GM23338 (cell line): ENCODE measurements around the gene PRUNE1. TPM values are rescaled to one million over a fixed set of nuclear protein-coding genes. Genes with fewer than 3 reads are reported as not detected.

Experiments used
- ATAC-seq: fragments of 200-7000 bp; cut with Tn5 transposase; 3 replicates; pipeline ENCODE4 v1.9.1; 2020
- DNase-seq: peaks from one replicate; pipeline ENCODE4 v3.0.0-alpha.2; 2015; ENCODE audit warnings: low spot score
- H2AFZ ChIP-seq: fragments of 200-600 bp; sonication (generic); 2 replicates; pipeline ENCODE4 v1.8.0; 2016; ENCODE audit warnings: antibody characterized with exemption, mild to moderate bottlenecking, moderate library complexity
- H3F3A ChIP-seq: fragments of 200-600 bp; sonication (generic); replicated peaks from 2 replicates; pipeline ENCODE4 v1.8.0; 2017; ENCODE audit warnings: antibody characterized with exemption, mixed run types, low read depth
- H3K27ac ChIP-seq: fragments of 200-600 bp; sonication (generic); 2 replicates; pipeline ENCODE4 v1.6.1; 2016; ENCODE audit warnings: low read depth
- H3K27me3 ChIP-seq: fragments of 200-600 bp; sonication (generic); 2 replicates; pipeline ENCODE4 v1.8.0; 2016; ENCODE audit warnings: mild to moderate bottlenecking, mixed run types, moderate library complexity; ENCODE audit not compliant: insufficient read depth
- H3K36me3 ChIP-seq: fragments of 200-600 bp; sonication (generic); 2 replicates; pipeline ENCODE4 v1.8.0; 2016; ENCODE audit warnings: mild to moderate bottlenecking; ENCODE audit not compliant: insufficient read depth
- H3K4me1 ChIP-seq: fragments of 200-600 bp; sonication (generic); 2 replicates; pipeline ENCODE4 v1.8.0; 2016; ENCODE audit warnings: mild to moderate bottlenecking, moderate library complexity; ENCODE audit not compliant: insufficient read depth
- H3K4me2 ChIP-seq: fragments of 200-600 bp; sonication (generic); 2 replicates; pipeline ENCODE4 v1.7.1; 2017; ENCODE audit warnings: mixed run types
- H3K4me3 ChIP-seq: fragments of 200-600 bp; sonication (generic); 2 replicates; pipeline ENCODE4 v1.6.1; 2016; ENCODE audit warnings: mixed run types
- H3K79me2 ChIP-seq: fragments of 200-600 bp; sonication (generic); replicated peaks from 2 replicates; pipeline ENCODE4 v1.8.0; 2017; ENCODE audit warnings: mild to moderate bottlenecking; ENCODE audit not compliant: insufficient read depth
- H3K9me2 ChIP-seq: fragments of 200-600 bp; sonication (generic); 2 replicates; pipeline ENCODE4 v1.8.0; 2017; ENCODE audit not compliant: insufficient read depth
- H4K20me1 ChIP-seq: fragments of 200-600 bp; sonication (generic); replicated peaks from 2 replicates; pipeline ENCODE4 v1.8.0; 2017; ENCODE audit warnings: mild to moderate bottlenecking; ENCODE audit not compliant: insufficient read depth
- H3K27ac Mint-ChIP-seq: 2 replicates; pipeline ENCODE4 v1.8.0; 2020; ENCODE audit warnings: inconsistent platforms, mild to moderate bottlenecking, moderate library complexity, mixed read lengths
- H3K27me3 Mint-ChIP-seq: 3 replicates; pipeline ENCODE4 v1.8.0; 2022; ENCODE audit warnings: low read depth, mild to moderate bottlenecking, moderate library complexity, mixed read lengths, inconsistent platforms; ENCODE audit not compliant: insufficient read depth, poor library complexity
- H3K36me3 Mint-ChIP-seq: 3 replicates; pipeline ENCODE4 v1.8.0; 2021; ENCODE audit warnings: low read depth, mild to moderate bottlenecking, inconsistent platforms, moderate library complexity, mixed read lengths
- H3K4me1 Mint-ChIP-seq: 3 replicates; pipeline ENCODE4 v1.8.0; 2020; ENCODE audit warnings: mild to moderate bottlenecking, inconsistent platforms, mixed read lengths
- H3K4me3 Mint-ChIP-seq: 3 replicates; pipeline ENCODE4 v1.8.0; 2021; ENCODE audit warnings: moderate library complexity, mild to moderate bottlenecking, inconsistent platforms, mixed read lengths
- H3K9me3 Mint-ChIP-seq: 3 replicates; pipeline ENCODE4 v1.8.0; 2020; ENCODE audit warnings: moderate library complexity, mild to moderate bottlenecking, inconsistent platforms, mixed read lengths
- CREB1 ChIP-seq: fragments of 250-450 bp; sonication (Bioruptor Pico); IDR thresholded peaks from 2 replicates; pipeline ENCODE4 v1.5.0; 2020; ENCODE audit warnings: low read depth, mild to moderate bottlenecking, moderate library complexity
- ETS1 ChIP-seq: IDR thresholded peaks from 2 replicates; pipeline ENCODE4 v1.6.1; 2016; ENCODE audit warnings: antibody characterized with exemption
- EZH2 ChIP-seq: fragments of 200-600 bp; sonication (generic); IDR thresholded peaks from one replicate; pipeline ENCODE4 v1.8.0; 2017; ENCODE audit warnings: antibody characterized with exemption, mild to moderate bottlenecking, low read depth; ENCODE audit not compliant: unreplicated experiment
- JUNB ChIP-seq: IDR thresholded peaks from one replicate; pipeline ENCODE4 v1.6.1; 2016; ENCODE audit warnings: antibody characterized with exemption; ENCODE audit not compliant: unreplicated experiment
- POLR2AphosphoS5 ChIP-seq: IDR thresholded peaks from 2 replicates; pipeline ENCODE4 v1.6.1; 2016; ENCODE audit warnings: antibody characterized with exemption, low read depth
- ZNF114 ChIP-seq: fragments of 250-450 bp; sonication (Bioruptor Pico); IDR thresholded peaks from 2 replicates; pipeline ENCODE4 v1.5.0; 2020; ENCODE audit warnings: mild to moderate bottlenecking, moderate library complexity
- polyA plus RNA-seq: library from polyadenylated mRNA; unstranded; fragments of >200 nt; fragmentation: Nextera tagmentation; extraction: Ambion mirVana; gene quantifications from 2 replicates; pipeline ENCODE4 v1.2.1, GENCODE V29; 2016
- total RNA-seq: library from RNA; depleted of rRNA; stranded (reverse); fragments of >200 nt; shearing (Covaris generic); gene quantifications from 2 replicates; pipeline ENCODE4 v1.2.3, GENCODE V29; 2014
- TF ChIP-seq, protein P1 (sequence below): fragments of 250-450 bp; sonication (Bioruptor Pico); IDR thresholded peaks from 2 replicates; pipeline ENCODE4 v1.5.0; 2020; ENCODE audit warnings: mild to moderate bottlenecking, moderate library complexity

Gene PRUNE1
- total and polyA plus RNA-seq, 2 experiments from 2014 or later = 14.7 to 33.2 TPM

DNA sequence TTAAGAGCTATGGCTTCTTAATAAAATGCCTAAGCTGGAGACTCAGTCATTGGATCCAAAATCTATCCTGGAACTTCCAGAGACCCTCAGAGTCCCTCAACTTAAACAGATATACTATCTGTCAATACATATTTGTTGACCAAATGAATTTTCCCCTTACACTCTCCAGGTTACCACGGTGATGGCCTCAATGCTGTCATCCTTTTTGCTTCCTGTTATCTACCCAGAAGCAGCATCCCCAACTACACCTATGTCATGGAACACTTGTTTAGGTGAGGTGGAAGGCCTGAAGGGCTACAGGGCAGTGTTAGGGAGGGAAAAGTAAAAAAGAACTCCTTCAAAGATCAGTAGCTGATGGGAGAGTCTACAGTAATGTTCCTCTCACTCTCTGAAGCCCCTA, 34.9 kb downstream of the PRUNE1 start:
- H3K36me3 Mint-ChIP-seq = no peaks in the 10 kb centered on the region; the same call in 2 of the 3 replicates
- ATAC-seq = no peak
- Histone ChIP-seq H3K4me1 (peaks cover 15% of the 10 kb centered on the region), H3K27ac (no peak overlapping the region), H3K9me2 (no peaks in the 10 kb centered on the region), H3K79me2 (no peaks in the 10 kb centered on the region), H3K27me3 (no peaks in the 10 kb centered on the region), H2AFZ (no peak overlapping the region), H3F3A (peaks cover 21% of the 10 kb centered on the region), H4K20me1 (no peaks in the 10 kb centered on the region), H3K4me3 (no peak overlapping the region), H3K36me3 (no peaks in the 10 kb centered on the region), H3K4me2 (no peak overlapping the region)
- no peaks in the 10 kb centered on the region for H3K9me3 Mint-ChIP-seq
- peaks cover 18% of the 10 kb centered on the region for H3K4me1 Mint-ChIP-seq
- no peak overlapping the region for H3K4me3 Mint-ChIP-seq
- TF ChIP-seq CREB1 (no peak), POLR2AphosphoS5 (no peak), JUNB (no peak), ETS1 (no peak), ZNF114 (CRISPR knock-in tag) (no peak)
- TF ChIP-seq, protein P1, sequence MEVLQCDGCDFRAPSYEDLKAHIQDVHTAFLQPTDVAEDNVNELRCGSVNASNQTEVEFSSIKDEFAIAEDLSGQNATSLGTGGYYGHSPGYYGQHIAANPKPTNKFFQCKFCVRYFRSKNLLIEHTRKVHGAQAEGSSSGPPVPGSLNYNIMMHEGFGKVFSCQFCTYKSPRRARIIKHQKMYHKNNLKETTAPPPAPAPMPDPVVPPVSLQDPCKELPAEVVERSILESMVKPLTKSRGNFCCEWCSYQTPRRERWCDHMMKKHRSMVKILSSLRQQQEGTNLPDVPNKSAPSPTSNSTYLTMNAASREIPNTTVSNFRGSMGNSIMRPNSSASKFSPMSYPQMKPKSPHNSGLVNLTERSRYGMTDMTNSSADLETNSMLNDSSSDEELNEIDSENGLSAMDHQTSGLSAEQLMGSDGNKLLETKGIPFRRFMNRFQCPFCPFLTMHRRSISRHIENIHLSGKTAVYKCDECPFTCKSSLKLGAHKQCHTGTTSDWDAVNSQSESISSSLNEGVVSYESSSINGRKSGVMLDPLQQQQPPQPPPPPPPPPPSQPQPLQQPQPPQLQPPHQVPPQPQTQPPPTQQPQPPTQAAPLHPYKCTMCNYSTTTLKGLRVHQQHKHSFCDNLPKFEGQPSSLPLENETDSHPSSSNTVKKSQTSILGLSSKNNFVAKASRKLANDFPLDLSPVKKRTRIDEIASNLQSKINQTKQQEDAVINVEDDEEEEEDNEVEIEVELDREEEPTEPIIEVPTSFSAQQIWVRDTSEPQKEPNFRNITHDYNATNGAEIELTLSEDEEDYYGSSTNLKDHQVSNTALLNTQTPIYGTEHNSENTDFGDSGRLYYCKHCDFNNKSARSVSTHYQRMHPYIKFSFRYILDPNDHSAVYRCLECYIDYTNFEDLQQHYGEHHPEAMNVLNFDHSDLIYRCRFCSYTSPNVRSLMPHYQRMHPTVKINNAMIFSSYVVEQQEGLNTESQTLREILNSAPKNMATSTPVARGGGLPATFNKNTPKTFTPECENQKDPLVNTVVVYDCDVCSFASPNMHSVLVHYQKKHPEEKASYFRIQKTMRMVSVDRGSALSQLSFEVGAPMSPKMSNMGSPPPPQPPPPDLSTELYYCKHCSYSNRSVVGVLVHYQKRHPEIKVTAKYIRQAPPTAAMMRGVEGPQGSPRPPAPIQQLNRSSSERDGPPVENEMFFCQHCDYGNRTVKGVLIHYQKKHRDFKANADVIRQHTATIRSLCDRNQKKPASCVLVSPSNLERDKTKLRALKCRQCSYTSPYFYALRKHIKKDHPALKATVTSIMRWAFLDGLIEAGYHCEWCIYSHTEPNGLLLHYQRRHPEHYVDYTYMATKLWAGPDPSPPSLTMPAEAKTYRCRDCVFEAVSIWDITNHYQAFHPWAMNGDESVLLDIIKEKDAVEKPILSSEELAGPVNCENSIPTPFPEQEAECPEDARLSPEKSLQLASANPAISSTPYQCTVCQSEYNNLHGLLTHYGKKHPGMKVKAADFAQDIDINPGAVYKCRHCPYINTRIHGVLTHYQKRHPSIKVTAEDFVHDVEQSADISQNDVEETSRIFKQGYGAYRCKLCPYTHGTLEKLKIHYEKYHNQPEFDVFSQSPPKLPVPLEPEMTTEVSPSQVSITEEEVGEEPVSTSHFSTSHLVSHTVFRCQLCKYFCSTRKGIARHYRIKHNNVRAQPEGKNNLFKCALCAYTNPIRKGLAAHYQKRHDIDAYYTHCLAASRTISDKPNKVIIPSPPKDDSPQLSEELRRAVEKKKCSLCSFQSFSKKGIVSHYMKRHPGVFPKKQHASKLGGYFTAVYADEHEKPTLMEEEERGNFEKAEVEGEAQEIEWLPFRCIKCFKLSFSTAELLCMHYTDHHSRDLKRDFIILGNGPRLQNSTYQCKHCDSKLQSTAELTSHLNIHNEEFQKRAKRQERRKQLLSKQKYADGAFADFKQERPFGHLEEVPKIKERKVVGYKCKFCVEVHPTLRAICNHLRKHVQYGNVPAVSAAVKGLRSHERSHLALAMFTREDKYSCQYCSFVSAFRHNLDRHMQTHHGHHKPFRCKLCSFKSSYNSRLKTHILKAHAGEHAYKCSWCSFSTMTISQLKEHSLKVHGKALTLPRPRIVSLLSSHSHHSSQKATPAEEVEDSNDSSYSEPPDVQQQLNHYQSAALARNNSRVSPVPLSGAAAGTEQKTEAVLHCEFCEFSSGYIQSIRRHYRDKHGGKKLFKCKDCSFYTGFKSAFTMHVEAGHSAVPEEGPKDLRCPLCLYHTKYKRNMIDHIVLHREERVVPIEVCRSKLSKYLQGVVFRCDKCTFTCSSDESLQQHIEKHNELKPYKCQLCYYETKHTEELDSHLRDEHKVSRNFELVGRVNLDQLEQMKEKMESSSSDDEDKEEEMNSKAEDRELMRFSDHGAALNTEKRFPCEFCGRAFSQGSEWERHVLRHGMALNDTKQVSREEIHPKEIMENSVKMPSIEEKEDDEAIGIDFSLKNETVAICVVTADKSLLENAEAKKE = no peak
- no peak for DNase-seq
- H3K27ac Mint-ChIP-seq = no peak overlapping the region
- H3K27me3 Mint-ChIP-seq = peaks cover 6% of the 10 kb centered on the region

DNA sequence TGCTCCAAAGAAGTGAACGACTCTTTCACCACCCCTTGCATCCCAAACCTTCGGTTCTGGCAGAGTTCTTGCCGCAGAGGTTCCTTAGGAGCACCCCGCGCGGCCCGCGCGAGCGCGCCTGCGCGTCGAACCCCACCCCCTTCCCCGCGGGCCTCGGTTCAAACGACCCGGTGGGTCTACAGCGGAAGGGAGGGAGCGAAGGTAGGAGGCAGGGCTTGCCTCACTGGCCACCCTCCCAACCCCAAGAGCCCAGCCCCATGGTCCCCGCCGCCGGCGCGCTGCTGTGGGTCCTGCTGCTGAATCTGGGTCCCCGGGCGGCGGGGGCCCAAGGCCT, 39.3 kb downstream of the PRUNE1 start, which contains the start of gene C1orf56:
Gene C1orf56 (plus strand): TSS at position 161 of the 334 bp plus-strand sequence. CDS start 97 bp downstream, at position 258.
- peaks cover 8% of the 10 kb centered on the region for H3K27me3 Mint-ChIP-seq

More for the DNA sequence above, 39.3 kb downstream of the PRUNE1 start, which contains the start of gene C1orf56:
- H2AFZ ChIP-seq = peak within 1 kb of the TSS; percentile 96
- H3F3A ChIP-seq = peaks cover 30% of the 10 kb centered on the region
- Mint-ChIP-seq H3K27ac (peak within 1 kb of the TSS; percentile 96), H3K36me3 (peaks cover 16% of the 10 kb centered on the region), H3K4me1 (peaks cover 9% of the 10 kb centered on the region; the same call in 2 of the 3 replicates), H3K4me3 (peak within 1 kb of the TSS; percentile 94), H3K9me3 (no peaks in the 10 kb centered on the region)
- H3K27ac ChIP-seq = peak within 1 kb of the TSS; percentile 98
- H3K27me3 ChIP-seq = no peaks in the 10 kb centered on the region
- H3K36me3 ChIP-seq = peaks cover 16% of the 10 kb centered on the region
- peak; percentile 84 for ATAC-seq
- H4K20me1 ChIP-seq = peaks cover 3% of the 10 kb centered on the region
- no peaks in the 10 kb centered on the region for H3K9me2 ChIP-seq
- no peak for TF ChIP-seq EZH2
- peak; percentile 85 for TF ChIP-seq POLR2AphosphoS5
- H3K4me3 ChIP-seq = peak within 1 kb of the TSS; percentile 95
- peak within 1 kb of the TSS; percentile 99 for H3K4me2 ChIP-seq
- H3K79me2 ChIP-seq = no peaks in the 10 kb centered on the region
- H3K4me1 ChIP-seq = peaks cover 5% of the 10 kb centered on the region; the same call in 1 of the 2 replicates
- DNase-seq = peak; percentile 88
